ENCODE measurements around the gene PPA1.

DNA sequence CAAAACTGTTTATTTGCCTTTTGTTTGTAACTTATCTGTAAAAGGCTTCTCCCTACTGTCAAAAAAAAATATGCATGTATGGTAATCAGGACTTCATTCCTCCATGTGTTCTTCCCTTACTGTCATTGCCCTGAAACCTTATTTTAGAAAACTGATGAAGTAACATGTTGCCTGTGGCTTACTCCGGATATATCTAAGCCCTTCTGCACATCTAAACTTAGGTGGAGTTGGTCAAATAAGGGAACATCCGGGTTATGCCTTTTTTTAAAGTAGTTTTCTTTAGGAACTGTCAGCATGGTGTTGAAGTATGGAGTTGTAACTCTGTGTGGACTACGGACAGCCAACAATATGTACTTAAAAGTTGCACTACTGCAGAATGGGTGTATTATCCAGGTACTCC, 69.1 kb downstream of the PPA1 start:
- TF ChIP-seq, protein P1, sequence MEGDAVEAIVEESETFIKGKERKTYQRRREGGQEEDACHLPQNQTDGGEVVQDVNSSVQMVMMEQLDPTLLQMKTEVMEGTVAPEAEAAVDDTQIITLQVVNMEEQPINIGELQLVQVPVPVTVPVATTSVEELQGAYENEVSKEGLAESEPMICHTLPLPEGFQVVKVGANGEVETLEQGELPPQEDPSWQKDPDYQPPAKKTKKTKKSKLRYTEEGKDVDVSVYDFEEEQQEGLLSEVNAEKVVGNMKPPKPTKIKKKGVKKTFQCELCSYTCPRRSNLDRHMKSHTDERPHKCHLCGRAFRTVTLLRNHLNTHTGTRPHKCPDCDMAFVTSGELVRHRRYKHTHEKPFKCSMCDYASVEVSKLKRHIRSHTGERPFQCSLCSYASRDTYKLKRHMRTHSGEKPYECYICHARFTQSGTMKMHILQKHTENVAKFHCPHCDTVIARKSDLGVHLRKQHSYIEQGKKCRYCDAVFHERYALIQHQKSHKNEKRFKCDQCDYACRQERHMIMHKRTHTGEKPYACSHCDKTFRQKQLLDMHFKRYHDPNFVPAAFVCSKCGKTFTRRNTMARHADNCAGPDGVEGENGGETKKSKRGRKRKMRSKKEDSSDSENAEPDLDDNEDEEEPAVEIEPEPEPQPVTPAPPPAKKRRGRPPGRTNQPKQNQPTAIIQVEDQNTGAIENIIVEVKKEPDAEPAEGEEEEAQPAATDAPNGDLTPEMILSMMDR (optimal IDR thresholded peaks at IDR 0.05 in 1 of 3, IDR thresholded peaks at IDR 0.05 in 1 of 3, conservative IDR thresholded peaks at IDR 0.05 in 1 of 3; ENCODE audit: extremely low read depth in 1 of 3, insufficient read depth in 2 of 3, low read length in 3 of 3): no peak
- no peak for TF ChIP-seq EZH2 (IDR thresholded peaks at IDR 0.05; ENCODE audit: low read length)

All from keratinocyte (primary cell).